ENCODE measurements around the gene FUT4. TPM values are rescaled to one million over a fixed set of nuclear protein-coding genes. Genes with fewer than 3 reads are reported as not detected.
"Not testable (repeated sequence)": the region's sequence is repeated elsewhere in the genome, so short reads cannot be mapped to it uniquely, and the experiment has no call there.

The FUT4 gene
- total RNA-seq, 4 donors from 2014 or later, result 3.8 to 7.4 (median 6.0) TPM

DNA sequence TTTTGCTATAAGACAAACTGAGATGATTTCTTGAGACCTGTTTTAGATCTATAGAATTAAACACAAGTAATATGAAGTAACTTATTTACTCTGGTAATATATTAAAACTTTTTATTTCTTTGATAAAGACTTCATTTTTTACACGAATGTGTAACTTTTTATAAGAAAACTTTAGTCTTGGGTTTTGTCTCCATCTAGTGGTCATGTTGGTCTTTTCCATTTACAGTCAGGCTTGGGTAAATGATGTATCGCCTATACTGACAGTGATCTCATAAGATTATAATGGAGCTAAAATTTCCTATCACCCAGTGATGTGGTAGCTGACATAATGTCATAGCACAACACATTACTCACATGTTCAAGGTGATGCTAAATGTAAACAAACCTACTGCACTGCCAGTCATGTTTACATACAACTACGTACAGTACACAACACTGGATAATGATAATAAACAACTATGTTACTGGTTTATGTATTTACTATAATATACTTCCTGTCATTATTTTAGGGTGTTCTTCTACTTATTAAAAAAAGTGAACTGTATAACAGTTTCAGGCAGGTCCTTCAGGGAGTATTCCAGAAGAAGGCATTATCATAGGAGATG lies 38.9 kb upstream of the FUT4 start:
- Histone ChIP-seq H3K27ac (no peak overlapping the region), H3K4me1 (no peaks in the 10 kb centered on the region), H3K27me3 (no peaks in the 10 kb centered on the region), H3K36me3 (peaks cover 3 to 5% of the 10 kb centered on the region in 2 donors), H3K4me3 (replicated peaks in 1 of 3) (no peak overlapping the region), H3K9me3 (no peaks in the 10 kb centered on the region)
- WGBS, 2 donors, result 3 to 7% methylated on average over 3 of the region's 3 CpGs
- TF ChIP-seq POLR2A (IDR thresholded peaks at IDR 0.05), result no peak
- TF ChIP-seq, protein P1, sequence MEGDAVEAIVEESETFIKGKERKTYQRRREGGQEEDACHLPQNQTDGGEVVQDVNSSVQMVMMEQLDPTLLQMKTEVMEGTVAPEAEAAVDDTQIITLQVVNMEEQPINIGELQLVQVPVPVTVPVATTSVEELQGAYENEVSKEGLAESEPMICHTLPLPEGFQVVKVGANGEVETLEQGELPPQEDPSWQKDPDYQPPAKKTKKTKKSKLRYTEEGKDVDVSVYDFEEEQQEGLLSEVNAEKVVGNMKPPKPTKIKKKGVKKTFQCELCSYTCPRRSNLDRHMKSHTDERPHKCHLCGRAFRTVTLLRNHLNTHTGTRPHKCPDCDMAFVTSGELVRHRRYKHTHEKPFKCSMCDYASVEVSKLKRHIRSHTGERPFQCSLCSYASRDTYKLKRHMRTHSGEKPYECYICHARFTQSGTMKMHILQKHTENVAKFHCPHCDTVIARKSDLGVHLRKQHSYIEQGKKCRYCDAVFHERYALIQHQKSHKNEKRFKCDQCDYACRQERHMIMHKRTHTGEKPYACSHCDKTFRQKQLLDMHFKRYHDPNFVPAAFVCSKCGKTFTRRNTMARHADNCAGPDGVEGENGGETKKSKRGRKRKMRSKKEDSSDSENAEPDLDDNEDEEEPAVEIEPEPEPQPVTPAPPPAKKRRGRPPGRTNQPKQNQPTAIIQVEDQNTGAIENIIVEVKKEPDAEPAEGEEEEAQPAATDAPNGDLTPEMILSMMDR (IDR thresholded peaks at IDR 0.05), result peak in 5 of 6 experiments; percentile 41 to 76 (median 69)
- DNase-seq, result no peak
- intact Hi-C loops (cut with DNase I), result loop anchor here (5.0 kb wide), 1 partner anchor 607 kb away; no protein-coding TSS in a partner anchor

DNA sequence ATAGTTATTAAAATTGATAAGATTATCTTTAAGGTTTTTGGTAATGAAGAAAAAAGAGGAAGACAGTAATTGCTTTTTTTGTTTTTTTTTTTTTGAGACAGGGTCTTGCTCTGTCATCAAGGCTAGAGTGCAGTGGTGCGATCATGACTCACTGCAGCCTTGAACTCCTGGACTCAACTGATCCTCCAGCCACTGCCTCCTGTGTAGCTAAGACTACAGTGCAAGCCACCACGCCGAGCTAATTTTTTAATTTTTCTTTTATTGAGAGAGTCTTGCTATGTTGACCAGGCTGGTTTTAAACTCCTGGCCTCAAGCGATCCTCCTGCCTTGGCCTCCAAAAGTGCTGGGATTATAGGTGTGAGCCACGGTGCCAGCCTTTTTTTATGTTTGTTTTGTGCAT lies 37.2 kb upstream of the FUT4 start:
- not testable (repeated sequence) for H3K4me3 ChIP-seq (replicated peaks in 1 of 3); DNase-seq; H3K27me3 ChIP-seq; H3K36me3 ChIP-seq; H3K9me3 ChIP-seq; H3K4me1 ChIP-seq; H3K27ac ChIP-seq
- intact Hi-C loops (cut with DNase I), result loop anchor here (5.0 kb wide), 1 partner anchor 609 kb away; no protein-coding TSS in a partner anchor
- 92% methylated on average over 5 of the region's 5 CpGs for WGBS, 2 donors

DNA sequence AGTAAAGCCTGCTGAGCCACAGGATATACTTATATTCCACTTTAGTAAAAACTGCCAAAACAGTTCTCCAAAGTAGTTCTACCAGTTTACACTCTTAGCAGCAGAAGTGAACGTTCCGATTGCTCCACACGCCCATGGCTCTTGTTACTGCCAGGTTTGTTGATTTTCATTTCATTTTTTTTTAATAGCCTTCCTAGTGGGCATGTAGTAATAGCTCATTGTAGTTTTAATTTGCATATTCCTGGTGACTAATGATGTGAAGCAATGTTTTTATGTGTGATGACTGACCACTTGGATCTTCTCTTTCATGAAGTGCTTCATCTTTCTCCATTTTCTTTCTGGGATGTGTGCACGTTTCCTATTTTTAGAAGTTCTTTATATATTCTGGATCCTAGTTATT lies 36.2 kb upstream of the FUT4 start:
- no peak for DNase-seq
- TF ChIP-seq, protein P1 (IDR thresholded peaks at IDR 0.05), result no peak
- TF ChIP-seq POLR2A (IDR thresholded peaks at IDR 0.05), result no peak
- H3K4me3 ChIP-seq (replicated peaks in 1 of 3), result no peak overlapping the region
- 50 to 54% methylated on average over 4 of the region's 4 CpGs for WGBS, 2 donors
- H3K27me3 ChIP-seq, result no peaks in the 10 kb centered on the region
- no peaks in the 10 kb centered on the region for H3K9me3 ChIP-seq
- no peaks in the 10 kb centered on the region for H3K36me3 ChIP-seq
- intact Hi-C loops (cut with DNase I), result loop anchor here (5.0 kb wide), 1 partner anchor 610 kb away; no protein-coding TSS in a partner anchor
- no peak overlapping the region for H3K27ac ChIP-seq
- peaks cover under 1 to 1% of the 10 kb centered on the region in 2 donors for H3K4me1 ChIP-seq

GRCh38 chr11:94511932-94512781 lies 31.6 kb upstream of the FUT4 start, which contains the start of gene C11orf97:
TSS of gene C11orf97 (plus strand) at chr11:94512461. CDS start at chr11:94512529, 68 bp downstream.
- Histone ChIP-seq H3K27ac (no peak within 1 kb of the TSS), H3K9me3 (no peaks in the 10 kb centered on the region), H3K27me3 (no peaks in the 10 kb centered on the region), H3K4me3 (replicated peaks in 1 of 3) (peak within 1 kb of the TSS in 2 of 3 donors; percentile 10 to 43), H3K36me3 (no peaks in the 10 kb centered on the region), H3K4me1 (peaks cover 3 to 7% of the 10 kb centered on the region in 2 donors)
- peak; percentile 85 to 86 for DNase-seq
- WGBS, 2 donors, result 16 to 23% methylated on average over 40 to 46 of the region's 53 CpGs
- intact Hi-C loops (cut with DNase I), result no loop called here
- TF ChIP-seq POLR2A (IDR thresholded peaks at IDR 0.05), result no peak
- TF ChIP-seq, protein P1 (IDR thresholded peaks at IDR 0.05), result no peak

DNA sequence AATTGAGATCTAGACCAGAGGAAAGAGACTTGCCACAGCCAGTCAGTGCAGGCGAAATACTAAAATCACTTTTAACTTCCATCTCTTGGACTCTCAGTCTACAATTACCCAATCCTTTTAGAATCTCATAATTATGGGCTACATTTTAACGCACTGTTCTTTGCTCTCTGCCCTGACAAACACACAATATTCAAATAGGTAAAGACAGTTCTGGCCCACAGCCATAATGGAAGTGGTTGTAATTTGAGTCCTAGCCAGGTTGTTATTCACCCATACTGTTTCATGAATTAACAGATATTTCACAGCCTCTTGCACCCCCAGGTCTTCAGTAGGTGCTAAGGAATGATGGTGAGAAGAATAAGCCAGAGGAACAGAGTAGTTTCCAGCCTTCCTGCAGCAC lies 30.6 kb upstream of the FUT4 start:
- intact Hi-C loops (cut with DNase I), result no loop called here
- Histone ChIP-seq H3K27ac (no peak overlapping the region), H3K4me3 (replicated peaks in 1 of 3) (no peak overlapping the region), H3K9me3 (no peaks in the 10 kb centered on the region), H3K27me3 (no peaks in the 10 kb centered on the region), H3K36me3 (no peaks in the 10 kb centered on the region), H3K4me1 (peaks cover 3 to 7% of the 10 kb centered on the region in 2 donors)
- no peak for DNase-seq
- WGBS, 2 donors, result 47 to 66% methylated on average over 2 of the region's 2 CpGs
- TF ChIP-seq POLR2A (IDR thresholded peaks at IDR 0.05), result no peak
- TF ChIP-seq, protein P1 (IDR thresholded peaks at IDR 0.05), result no peak

Measured in thyroid gland (tissue), 4 donors.